ENCODE measurements around the gene PSMB2. TPM values are rescaled to one million over a fixed set of nuclear protein-coding genes. Genes with fewer than 3 reads are reported as not detected.

The PSMB2 gene
- polyA plus RNA-seq, 1 donor from 2014 or later = 48.2 TPM

DNA sequence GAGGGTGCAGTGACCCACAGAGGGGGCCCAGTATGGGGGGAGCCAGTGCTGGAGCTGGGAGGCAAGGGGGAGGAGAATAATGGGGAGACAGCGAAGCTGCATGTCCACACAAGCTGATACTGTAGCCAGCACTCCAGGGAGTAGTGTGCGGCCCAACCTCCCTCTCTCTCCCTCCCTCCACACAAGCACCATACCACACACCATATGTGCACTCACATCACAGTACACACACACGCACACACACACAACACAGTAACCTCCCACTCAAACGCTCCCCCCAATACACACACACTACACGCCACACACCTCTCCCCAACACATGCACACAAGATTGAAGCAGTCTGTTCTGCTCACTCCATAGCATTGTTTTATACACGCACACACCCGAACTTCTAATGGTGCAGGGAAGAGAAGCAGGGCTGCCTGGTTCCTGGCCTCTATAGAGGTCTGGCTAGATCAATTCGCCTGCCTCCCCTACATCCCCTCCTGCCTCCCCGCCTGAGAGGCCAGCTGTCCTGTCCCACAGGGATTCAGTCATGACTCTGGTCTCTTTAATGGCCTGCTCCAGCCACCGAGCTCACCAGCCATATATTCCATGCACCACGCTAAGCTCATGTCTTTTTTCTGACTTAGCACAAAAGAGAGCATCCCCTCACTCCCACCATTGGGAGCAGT, 79.9 kb downstream of the PSMB2 start:
- H3K4me3 ChIP-seq (ENCODE audit: low read length) = peak overlapping the region; percentile 39
- peaks cover 5% of the 10 kb centered on the region for H3F3A ChIP-seq (ENCODE audit: insufficient read depth, low read length, poor library complexity, severe bottlenecking)
- no peaks in the 10 kb centered on the region for H3K27me3 ChIP-seq (ENCODE audit: insufficient read depth, low read depth, low read length)
- H4K20me1 ChIP-seq (ENCODE audit: insufficient read depth) = no peaks in the 10 kb centered on the region
- H3K4me2 ChIP-seq (ENCODE audit: low read length) = no peak overlapping the region
- no peak overlapping the region for H2AFZ ChIP-seq (ENCODE audit: low read depth, low read length)
- H3K79me2 ChIP-seq (replicated peaks; ENCODE audit: insufficient read depth, low read length) = peaks cover 6% of the 10 kb centered on the region
- H3K27ac ChIP-seq (ENCODE audit: low read length) = no peak overlapping the region
- no peaks in the 10 kb centered on the region for H3K36me3 ChIP-seq (ENCODE audit: insufficient read depth, low read length)
- H3K9me2 ChIP-seq (ENCODE audit: insufficient read depth, low read length) = no peaks in the 10 kb centered on the region
- TF ChIP-seq TAF1 (IDR thresholded peaks at IDR 0.05; ENCODE audit: low read depth) = no peak
- TF ChIP-seq EZH2 (IDR thresholded peaks at IDR 0.05; ENCODE audit: borderline replicate concordance, insufficient read depth, low read length, poor library complexity, severe bottlenecking) = no peak
- H3K9me3 ChIP-seq (ENCODE audit: low read length) = no peaks in the 10 kb centered on the region
- H3K9ac ChIP-seq (ENCODE audit: low read length) = no peak overlapping the region

DNA sequence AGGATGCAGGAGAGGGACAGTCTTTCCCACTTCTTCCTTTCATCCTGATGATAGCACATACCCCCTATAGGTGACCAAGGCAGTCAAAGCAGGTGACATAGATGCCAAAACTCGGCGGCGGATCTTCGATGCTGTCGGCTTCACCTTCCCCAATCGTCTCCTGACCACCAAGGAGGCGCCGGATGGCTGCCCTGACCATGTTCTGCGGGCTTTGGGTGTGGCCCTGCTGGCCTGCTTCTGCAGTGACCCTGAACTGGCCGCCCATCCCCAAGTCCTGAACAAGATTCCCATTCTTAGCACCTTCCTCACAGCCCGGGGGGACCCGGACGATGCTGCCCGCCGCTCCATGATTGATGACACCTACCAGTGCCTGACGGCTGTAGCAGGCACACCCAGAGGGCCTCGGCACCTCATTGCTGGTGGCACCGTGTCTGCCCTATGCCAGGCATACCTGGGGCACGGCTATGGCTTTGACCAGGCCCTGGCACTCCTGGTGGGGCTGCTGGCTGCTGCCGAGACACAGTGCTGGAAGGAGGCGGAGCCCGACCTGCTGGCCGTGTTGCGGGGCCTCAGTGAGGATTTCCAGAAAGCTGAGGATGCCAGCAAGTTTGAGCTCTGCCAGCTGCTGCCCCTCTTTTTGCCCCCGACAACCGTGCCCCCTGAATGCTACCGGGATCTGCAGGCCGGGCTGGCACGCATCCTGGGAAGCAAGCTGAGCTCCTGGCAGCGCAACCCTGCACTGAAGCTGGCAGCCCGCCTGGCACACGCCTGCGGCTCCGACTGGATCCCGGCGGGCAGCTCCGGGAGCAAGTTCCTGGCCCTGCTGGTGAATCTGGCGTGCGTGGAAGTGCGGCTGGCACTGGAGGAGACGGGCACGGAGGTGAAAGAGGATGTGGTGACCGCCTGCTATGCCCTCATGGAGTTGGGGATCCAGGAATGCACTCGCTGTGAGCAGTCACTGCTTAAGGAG, 80.8 kb downstream of the PSMB2 start:
- Histone ChIP-seq H3K9me3 (ENCODE audit: low read length) (no peaks in the 10 kb centered on the region), H3K36me3 (ENCODE audit: insufficient read depth, low read length) (no peaks in the 10 kb centered on the region), H3K4me3 (ENCODE audit: low read length) (peak overlapping the region; percentile 93), H2AFZ (ENCODE audit: low read depth, low read length) (no peak overlapping the region), H3K79me2 (replicated peaks; ENCODE audit: insufficient read depth, low read length) (peaks cover 15% of the 10 kb centered on the region), H3K9me2 (ENCODE audit: insufficient read depth, low read length) (no peaks in the 10 kb centered on the region), H4K20me1 (ENCODE audit: insufficient read depth) (no peaks in the 10 kb centered on the region), H3K27me3 (ENCODE audit: insufficient read depth, low read depth, low read length) (no peaks in the 10 kb centered on the region), H3K27ac (ENCODE audit: low read length) (no peak overlapping the region), H3F3A (ENCODE audit: insufficient read depth, low read length, poor library complexity, severe bottlenecking) (peaks cover 5% of the 10 kb centered on the region), H3K9ac (ENCODE audit: low read length) (no peak overlapping the region), H3K4me2 (ENCODE audit: low read length) (no peak overlapping the region)
- no peak for TF ChIP-seq RAD21 (conservative IDR thresholded peaks at IDR 0.05)
- TF ChIP-seq REST (IDR thresholded peaks at IDR 0.05; ENCODE audit: borderline replicate concordance) = no peak
- TF ChIP-seq SMC3 (conservative IDR thresholded peaks at IDR 0.05; ENCODE audit: poor library complexity) = no peak
- no peak for TF ChIP-seq CTCF (IDR thresholded peaks at IDR 0.05; ENCODE audit: poor library complexity, severe bottlenecking)
- TF ChIP-seq MXI1 (conservative IDR thresholded peaks at IDR 0.05; ENCODE audit: poor library complexity, severe bottlenecking) = no peak
- TF ChIP-seq EZH2 (IDR thresholded peaks at IDR 0.05; ENCODE audit: borderline replicate concordance, insufficient read depth, low read length, poor library complexity, severe bottlenecking) = no peak
- TF ChIP-seq EP300 (conservative IDR thresholded peaks at IDR 0.05; ENCODE audit: poor library complexity, severe bottlenecking) = no peak
- TF ChIP-seq TAF1 (IDR thresholded peaks at IDR 0.05; ENCODE audit: low read depth) = no peak
- TF ChIP-seq POLR2AphosphoS5 (IDR thresholded peaks at IDR 0.05) = no peak

All from neural cell (in vitro differentiated cells).